GM12878 (cell line): ENCODE data around the gene PARP6.

Experiments
- ETV6 ChIP-seq, 2 experiments: fragments of 450-650 bp in 1 of 2; IDR thresholded peaks in 1 of 2; conservative IDR thresholded peaks in 1 of 2; 2 replicates each; pipeline ENCODE4 v1.6.1; 2014; ENCODE audit warnings: antibody characterized with exemption in 1 of 2, borderline replicate concordance in 1 of 2, low read depth in 1 of 2, mild to moderate bottlenecking in 1 of 2, moderate library complexity in 1 of 2
- EZH2 ChIP-seq: IDR thresholded peaks from 2 replicates; pipeline ENCODE4 v1.6.1; 2012; ENCODE audit warnings: low read depth, mild to moderate bottlenecking, control low read depth, inconsistent platforms, low read length, borderline replicate concordance; ENCODE audit not compliant: control insufficient read depth
- GABPA ChIP-seq: IDR thresholded peaks from 2 replicates; pipeline ENCODE4 v1.6.1; 2014; ENCODE audit warnings: antibody characterized with exemption, low read depth, mild to moderate bottlenecking, inconsistent platforms
- HDAC2 ChIP-seq: fragments of 200-600 bp; sonication (generic); IDR thresholded peaks from 2 replicates; pipeline ENCODE4 v1.6.1; 2017
- MTA2 ChIP-seq: fragments of 450-650 bp; IDR thresholded peaks from 2 replicates; pipeline ENCODE4 v1.6.1; 2016; ENCODE audit warnings: low read depth, mild to moderate bottlenecking, moderate library complexity
- POLR2A ChIP-seq: IDR thresholded peaks from 2 replicates; pipeline ENCODE4 v1.6.1; 2011; ENCODE audit warnings: low read depth, mild to moderate bottlenecking, low read length
- YBX1 ChIP-seq: fragments of 450-650 bp; IDR thresholded peaks from 2 replicates; pipeline ENCODE4 v1.6.1; 2016; ENCODE audit warnings: antibody characterized with exemption
- ZNF217 ChIP-seq: fragments of 450-650 bp; IDR thresholded peaks from 2 replicates; pipeline ENCODE4 v1.6.1; 2017; ENCODE audit warnings: antibody characterized with exemption, mild to moderate bottlenecking
- TF ChIP-seq, protein P1 (sequence below): fragments of 450-650 bp; IDR thresholded peaks from 2 replicates; pipeline ENCODE4 v1.6.1; 2017; ENCODE audit warnings: mild to moderate bottlenecking, moderate library complexity
- TF ChIP-seq, protein P2 (sequence below), 3 experiments: IDR thresholded peaks in 2 of 3; conservative IDR thresholded peaks in 1 of 3; 2 replicates each; pipeline ENCODE4 v1.5.1; 2011; ENCODE audit warnings: low read depth in 3 of 3, low read length in 3 of 3, mild to moderate bottlenecking in 3 of 3, control low read depth in 2 of 3, moderate library complexity in 2 of 3, inconsistent platforms in 1 of 3, mixed read lengths in 1 of 3; ENCODE audit not compliant: control insufficient read depth in 2 of 3, insufficient read depth in 1 of 3; ENCODE audit errors: extremely low read depth in 1 of 3
- TF ChIP-seq, protein P3 (sequence below): IDR thresholded peaks from 2 replicates; pipeline ENCODE4 v1.6.1; 2011; ENCODE audit warnings: borderline replicate concordance, low read depth, mild to moderate bottlenecking, moderate library complexity, mixed read lengths, low read length; ENCODE audit not compliant: insufficient read depth; ENCODE audit errors: extremely low read length
- TF ChIP-seq, protein P4 (sequence below): IDR thresholded peaks from 2 replicates; pipeline ENCODE4 v1.6.1; 2012; ENCODE audit warnings: low read length, inconsistent platforms

DNA sequence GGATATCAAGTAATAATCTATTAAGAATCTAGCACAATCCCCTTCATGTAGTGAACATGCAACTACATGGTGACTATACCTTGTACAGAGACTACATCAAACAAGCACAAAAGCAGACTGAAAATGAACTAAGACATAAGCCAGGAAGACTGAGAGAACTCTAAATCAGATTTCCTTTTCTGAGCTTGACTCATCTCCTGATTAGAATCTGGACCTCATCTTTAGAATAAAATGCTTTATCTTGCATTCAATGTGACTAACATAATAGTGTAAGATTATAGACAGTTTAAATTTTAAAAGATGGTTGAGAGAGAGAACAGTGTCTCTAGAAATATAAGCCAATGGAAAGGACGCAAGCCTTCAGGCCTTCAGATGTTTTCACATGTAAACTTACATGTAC lies 23.8 kb downstream of the PARP6 start:
- TF ChIP-seq, protein P1, sequence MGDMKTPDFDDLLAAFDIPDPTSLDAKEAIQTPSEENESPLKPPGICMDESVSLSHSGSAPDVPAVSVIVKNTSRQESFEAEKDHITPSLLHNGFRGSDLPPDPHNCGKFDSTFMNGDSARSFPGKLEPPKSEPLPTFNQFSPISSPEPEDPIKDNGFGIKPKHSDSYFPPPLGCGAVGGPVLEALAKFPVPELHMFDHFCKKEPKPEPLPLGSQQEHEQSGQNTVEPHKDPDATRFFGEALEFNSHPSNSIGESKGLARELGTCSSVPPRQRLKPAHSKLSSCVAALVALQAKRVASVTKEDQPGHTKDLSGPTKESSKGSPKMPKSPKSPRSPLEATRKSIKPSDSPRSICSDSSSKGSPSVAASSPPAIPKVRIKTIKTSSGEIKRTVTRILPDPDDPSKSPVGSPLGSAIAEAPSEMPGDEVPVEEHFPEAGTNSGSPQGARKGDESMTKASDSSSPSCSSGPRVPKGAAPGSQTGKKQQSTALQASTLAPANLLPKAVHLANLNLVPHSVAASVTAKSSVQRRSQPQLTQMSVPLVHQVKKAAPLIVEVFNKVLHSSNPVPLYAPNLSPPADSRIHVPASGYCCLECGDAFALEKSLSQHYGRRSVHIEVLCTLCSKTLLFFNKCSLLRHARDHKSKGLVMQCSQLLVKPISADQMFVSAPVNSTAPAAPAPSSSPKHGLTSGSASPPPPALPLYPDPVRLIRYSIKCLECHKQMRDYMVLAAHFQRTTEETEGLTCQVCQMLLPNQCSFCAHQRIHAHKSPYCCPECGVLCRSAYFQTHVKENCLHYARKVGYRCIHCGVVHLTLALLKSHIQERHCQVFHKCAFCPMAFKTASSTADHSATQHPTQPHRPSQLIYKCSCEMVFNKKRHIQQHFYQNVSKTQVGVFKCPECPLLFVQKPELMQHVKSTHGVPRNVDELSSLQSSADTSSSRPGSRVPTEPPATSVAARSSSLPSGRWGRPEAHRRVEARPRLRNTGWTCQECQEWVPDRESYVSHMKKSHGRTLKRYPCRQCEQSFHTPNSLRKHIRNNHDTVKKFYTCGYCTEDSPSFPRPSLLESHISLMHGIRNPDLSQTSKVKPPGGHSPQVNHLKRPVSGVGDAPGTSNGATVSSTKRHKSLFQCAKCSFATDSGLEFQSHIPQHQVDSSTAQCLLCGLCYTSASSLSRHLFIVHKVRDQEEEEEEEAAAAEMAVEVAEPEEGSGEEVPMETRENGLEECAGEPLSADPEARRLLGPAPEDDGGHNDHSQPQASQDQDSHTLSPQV, result no peak
- TF ChIP-seq, protein P2, sequence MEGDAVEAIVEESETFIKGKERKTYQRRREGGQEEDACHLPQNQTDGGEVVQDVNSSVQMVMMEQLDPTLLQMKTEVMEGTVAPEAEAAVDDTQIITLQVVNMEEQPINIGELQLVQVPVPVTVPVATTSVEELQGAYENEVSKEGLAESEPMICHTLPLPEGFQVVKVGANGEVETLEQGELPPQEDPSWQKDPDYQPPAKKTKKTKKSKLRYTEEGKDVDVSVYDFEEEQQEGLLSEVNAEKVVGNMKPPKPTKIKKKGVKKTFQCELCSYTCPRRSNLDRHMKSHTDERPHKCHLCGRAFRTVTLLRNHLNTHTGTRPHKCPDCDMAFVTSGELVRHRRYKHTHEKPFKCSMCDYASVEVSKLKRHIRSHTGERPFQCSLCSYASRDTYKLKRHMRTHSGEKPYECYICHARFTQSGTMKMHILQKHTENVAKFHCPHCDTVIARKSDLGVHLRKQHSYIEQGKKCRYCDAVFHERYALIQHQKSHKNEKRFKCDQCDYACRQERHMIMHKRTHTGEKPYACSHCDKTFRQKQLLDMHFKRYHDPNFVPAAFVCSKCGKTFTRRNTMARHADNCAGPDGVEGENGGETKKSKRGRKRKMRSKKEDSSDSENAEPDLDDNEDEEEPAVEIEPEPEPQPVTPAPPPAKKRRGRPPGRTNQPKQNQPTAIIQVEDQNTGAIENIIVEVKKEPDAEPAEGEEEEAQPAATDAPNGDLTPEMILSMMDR (IDR thresholded peaks at IDR 0.05 in 2 of 3, conservative IDR thresholded peaks at IDR 0.05 in 1 of 3; ENCODE audit: control insufficient read depth in 2 of 3, extremely low read depth in 1 of 3, insufficient read depth in 1 of 3, low read depth in 3 of 3, low read length in 3 of 3), result no peak
- TF ChIP-seq, protein P3, sequence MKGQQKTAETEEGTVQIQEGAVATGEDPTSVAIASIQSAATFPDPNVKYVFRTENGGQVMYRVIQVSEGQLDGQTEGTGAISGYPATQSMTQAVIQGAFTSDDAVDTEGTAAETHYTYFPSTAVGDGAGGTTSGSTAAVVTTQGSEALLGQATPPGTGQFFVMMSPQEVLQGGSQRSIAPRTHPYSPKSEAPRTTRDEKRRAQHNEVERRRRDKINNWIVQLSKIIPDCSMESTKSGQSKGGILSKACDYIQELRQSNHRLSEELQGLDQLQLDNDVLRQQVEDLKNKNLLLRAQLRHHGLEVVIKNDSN, result no peak
- no peak for TF ChIP-seq YBX1
- TF ChIP-seq ZNF217, result no peak
- TF ChIP-seq ETV6 (conservative IDR thresholded peaks at IDR 0.05 in 1 of 2, IDR thresholded peaks at IDR 0.05 in 1 of 2; ENCODE audit: borderline replicate concordance in 1 of 2, low read depth in 1 of 2), result no peak
- TF ChIP-seq MTA2, result no peak
- TF ChIP-seq EZH2, result no peak
- TF ChIP-seq GABPA, result no peak
- TF ChIP-seq, protein P4, sequence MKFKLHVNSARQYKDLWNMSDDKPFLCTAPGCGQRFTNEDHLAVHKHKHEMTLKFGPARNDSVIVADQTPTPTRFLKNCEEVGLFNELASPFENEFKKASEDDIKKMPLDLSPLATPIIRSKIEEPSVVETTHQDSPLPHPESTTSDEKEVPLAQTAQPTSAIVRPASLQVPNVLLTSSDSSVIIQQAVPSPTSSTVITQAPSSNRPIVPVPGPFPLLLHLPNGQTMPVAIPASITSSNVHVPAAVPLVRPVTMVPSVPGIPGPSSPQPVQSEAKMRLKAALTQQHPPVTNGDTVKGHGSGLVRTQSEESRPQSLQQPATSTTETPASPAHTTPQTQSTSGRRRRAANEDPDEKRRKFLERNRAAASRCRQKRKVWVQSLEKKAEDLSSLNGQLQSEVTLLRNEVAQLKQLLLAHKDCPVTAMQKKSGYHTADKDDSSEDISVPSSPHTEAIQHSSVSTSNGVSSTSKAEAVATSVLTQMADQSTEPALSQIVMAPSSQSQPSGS, result no peak
- TF ChIP-seq HDAC2, result no peak
- TF ChIP-seq POLR2A, result no peak
